Measurements from ENCODE around the gene HECW1.

Gene HECW1

GRCh38 chr7:43234073-43234472, 121.6 kb downstream of the HECW1 start:
- Mint-ChIP-seq H3K36me3 (no peaks in the 10 kb centered on the region), H3K4me3 (no peak overlapping the region), H3K4me1 (no peaks in the 10 kb centered on the region), H3K9me3 (no peaks in the 10 kb centered on the region), H3K27ac (no peak overlapping the region)
- DNase-seq (ENCODE audit: low spot score in 2 of 2) (no peak), ATAC-seq (no peak)

- DNase-seq (ENCODE audit: low spot score in 2 of 2) = no peak
- ATAC-seq = no peak
- H3K36me3 Mint-ChIP-seq = no peaks in the 10 kb centered on the region
- H3K4me3 Mint-ChIP-seq = no peak overlapping the region
- H3K27ac Mint-ChIP-seq = no peak overlapping the region
- H3K9me3 Mint-ChIP-seq = no peaks in the 10 kb centered on the region
- H3K4me1 Mint-ChIP-seq = no peaks in the 10 kb centered on the region
Measured at GRCh38 chr7:43234968-43235367, 122.5 kb downstream of the HECW1 start.

- Mint-ChIP-seq H3K36me3 (no peaks in the 10 kb centered on the region), H3K4me1 (no peaks in the 10 kb centered on the region), H3K27ac (no peak overlapping the region), H3K9me3 (no peaks in the 10 kb centered on the region), H3K4me3 (no peak overlapping the region)
- ATAC-seq (peak; percentile 22), DNase-seq (ENCODE audit: low spot score in 2 of 2) (no peak)
Measured at GRCh38 chr7:43240565-43240964, 128.1 kb downstream of the HECW1 start.

GRCh38 chr7:43242628-43243255, 130.3 kb downstream of the HECW1 start:
- Mint-ChIP-seq H3K36me3 (no peaks in the 10 kb centered on the region), H3K9me3 (no peaks in the 10 kb centered on the region), H3K27ac (no peak overlapping the region), H3K4me1 (no peaks in the 10 kb centered on the region), H3K4me3 (no peak overlapping the region)
- ATAC-seq = no peak
- DNase-seq (ENCODE audit: low spot score in 2 of 2) = no peak

- ATAC-seq (no peak), DNase-seq (ENCODE audit: low spot score in 2 of 2) (no peak)
- Mint-ChIP-seq H3K36me3 (no peaks in the 10 kb centered on the region), H3K4me3 (no peak overlapping the region), H3K4me1 (no peaks in the 10 kb centered on the region), H3K9me3 (no peaks in the 10 kb centered on the region), H3K27ac (no peak overlapping the region)
Measured at GRCh38 chr7:43244232-43244631, 131.8 kb downstream of the HECW1 start.

GRCh38 chr7:43244784-43245183, 132.3 kb downstream of the HECW1 start:
- H3K36me3 Mint-ChIP-seq = no peaks in the 10 kb centered on the region
- DNase-seq (ENCODE audit: low spot score in 2 of 2) (no peak), ATAC-seq (no peak)
- H3K27ac Mint-ChIP-seq = no peak overlapping the region
- no peaks in the 10 kb centered on the region for H3K9me3 Mint-ChIP-seq
- H3K4me3 Mint-ChIP-seq = no peak overlapping the region
- no peaks in the 10 kb centered on the region for H3K4me1 Mint-ChIP-seq

- ATAC-seq (no peak), DNase-seq (ENCODE audit: low spot score in 2 of 2) (no peak)
- no peaks in the 10 kb centered on the region for H3K4me1 Mint-ChIP-seq
- no peak overlapping the region for H3K27ac Mint-ChIP-seq
- no peaks in the 10 kb centered on the region for H3K9me3 Mint-ChIP-seq
- no peak overlapping the region for H3K4me3 Mint-ChIP-seq
- no peaks in the 10 kb centered on the region for H3K36me3 Mint-ChIP-seq
Measured at GRCh38 chr7:43247757-43248156, 135.3 kb downstream of the HECW1 start.

GRCh38 chr7:43248553-43248952, 136.1 kb downstream of the HECW1 start:
- Mint-ChIP-seq H3K36me3 (no peaks in the 10 kb centered on the region), H3K4me3 (no peak overlapping the region), H3K4me1 (no peaks in the 10 kb centered on the region), H3K9me3 (no peaks in the 10 kb centered on the region), H3K27ac (no peak overlapping the region)
- DNase-seq (ENCODE audit: low spot score in 2 of 2) = no peak
- ATAC-seq = no peak

- DNase-seq (ENCODE audit: low spot score in 2 of 2) = no peak
- Mint-ChIP-seq H3K36me3 (no peaks in the 10 kb centered on the region), H3K4me1 (no peaks in the 10 kb centered on the region), H3K9me3 (no peaks in the 10 kb centered on the region), H3K27ac (no peak overlapping the region), H3K4me3 (no peak overlapping the region)
- ATAC-seq = no peak
Measured at GRCh38 chr7:43248961-43249822, 136.7 kb downstream of the HECW1 start.

GRCh38 chr7:43249823-43250145, 137.3 kb downstream of the HECW1 start:
- Mint-ChIP-seq H3K9me3 (no peaks in the 10 kb centered on the region), H3K27ac (no peak overlapping the region), H3K4me1 (no peaks in the 10 kb centered on the region), H3K36me3 (no peaks in the 10 kb centered on the region), H3K4me3 (no peak overlapping the region)
- DNase-seq (ENCODE audit: low spot score in 2 of 2) (no peak), ATAC-seq (no peak)

GRCh38 chr7:43260980-43261878, 148.8 kb downstream of the HECW1 start:
- H3K9me3 Mint-ChIP-seq = no peaks in the 10 kb centered on the region

GRCh38 chr7:43265139-43265538, 152.7 kb downstream of the HECW1 start:
- no peaks in the 10 kb centered on the region for H3K9me3 Mint-ChIP-seq
- H3K36me3 Mint-ChIP-seq = no peaks in the 10 kb centered on the region
- DNase-seq (ENCODE audit: low spot score in 2 of 2) (no peak), ATAC-seq (no peak)
- no peak overlapping the region for H3K27ac Mint-ChIP-seq
- H3K4me3 Mint-ChIP-seq = no peak overlapping the region
- H3K4me1 Mint-ChIP-seq = no peaks in the 10 kb centered on the region

More at GRCh38 chr7:43260980-43261878, 148.8 kb downstream of the HECW1 start:
- H3K4me3 Mint-ChIP-seq = no peak overlapping the region
- H3K4me1 Mint-ChIP-seq = no peaks in the 10 kb centered on the region
- ATAC-seq = peak; percentile 71
- H3K36me3 Mint-ChIP-seq = no peaks in the 10 kb centered on the region
- no peak overlapping the region for H3K27ac Mint-ChIP-seq
- DNase-seq (ENCODE audit: low spot score in 2 of 2) = peak; percentile 47 to 77

- ATAC-seq = no peak
- H3K9me3 Mint-ChIP-seq = no peaks in the 10 kb centered on the region
- H3K4me3 Mint-ChIP-seq = no peak overlapping the region
- H3K4me1 Mint-ChIP-seq = no peaks in the 10 kb centered on the region
- DNase-seq (ENCODE audit: low spot score in 2 of 2) = no peak
- no peaks in the 10 kb centered on the region for H3K36me3 Mint-ChIP-seq
- no peak overlapping the region for H3K27ac Mint-ChIP-seq
Measured at GRCh38 chr7:43273939-43274719, 161.7 kb downstream of the HECW1 start.

- Mint-ChIP-seq H3K9me3 (no peaks in the 10 kb centered on the region), H3K27ac (no peak overlapping the region), H3K4me1 (no peaks in the 10 kb centered on the region), H3K36me3 (no peaks in the 10 kb centered on the region), H3K4me3 (no peak overlapping the region)
- DNase-seq (ENCODE audit: low spot score in 2 of 2) (no peak), ATAC-seq (no peak)
Measured at GRCh38 chr7:43274752-43275151, 162.3 kb downstream of the HECW1 start.

GRCh38 chr7:43276547-43276946, 164.1 kb downstream of the HECW1 start:
- ATAC-seq (no peak), DNase-seq (ENCODE audit: low spot score in 2 of 2) (no peak)
- Mint-ChIP-seq H3K9me3 (no peaks in the 10 kb centered on the region), H3K27ac (no peak overlapping the region), H3K4me1 (no peaks in the 10 kb centered on the region), H3K4me3 (no peak overlapping the region), H3K36me3 (no peaks in the 10 kb centered on the region)

All from stimulated activated effector memory CD8-positive, alpha-beta T cell treated with anti-CD3 and anti-CD28 coated beads, Interleukin-12 subunit alpha, Interleukin-12 subunit beta, amount 100 ng/mL, for 72 hours (primary cell).